Effector CD8-positive, alpha-beta T cell (primary cell): Measurements from ENCODE around the gene KSR1.
"Not testable (repeated sequence)": the region's sequence is repeated elsewhere in the genome, so short reads cannot be mapped to it uniquely, and the experiment has no call there.

Experiments used
- DNase-seq: peaks from one replicate; lab custom pipeline; 2025; lab: John Stamatoyannopoulos, UW

KSR1 gene

GRCh38 chr17:27633312-27634025, 177.2 kb downstream of the KSR1 start:
- no peak for DNase-seq

DNA sequence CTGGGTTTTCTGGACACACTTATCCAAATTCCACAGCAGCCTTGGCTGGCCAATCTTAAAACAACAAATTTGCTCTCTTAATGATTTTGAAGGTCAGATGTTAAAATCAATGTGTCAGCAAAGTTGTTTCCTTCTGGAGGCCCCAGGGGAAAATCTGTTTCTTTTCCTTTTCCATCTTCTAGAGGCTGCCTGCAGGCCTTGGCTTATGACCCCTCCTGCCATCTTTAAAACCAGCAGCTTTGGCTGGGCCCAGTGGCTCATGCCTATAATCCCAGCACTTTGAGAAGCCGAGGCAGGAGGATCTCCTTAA, 177.7 kb downstream of the KSR1 start:
- no peak for DNase-seq

- DNase-seq, result no peak
Measured at GRCh38 chr17:27634776-27635175, 178.5 kb downstream of the KSR1 start.

DNA sequence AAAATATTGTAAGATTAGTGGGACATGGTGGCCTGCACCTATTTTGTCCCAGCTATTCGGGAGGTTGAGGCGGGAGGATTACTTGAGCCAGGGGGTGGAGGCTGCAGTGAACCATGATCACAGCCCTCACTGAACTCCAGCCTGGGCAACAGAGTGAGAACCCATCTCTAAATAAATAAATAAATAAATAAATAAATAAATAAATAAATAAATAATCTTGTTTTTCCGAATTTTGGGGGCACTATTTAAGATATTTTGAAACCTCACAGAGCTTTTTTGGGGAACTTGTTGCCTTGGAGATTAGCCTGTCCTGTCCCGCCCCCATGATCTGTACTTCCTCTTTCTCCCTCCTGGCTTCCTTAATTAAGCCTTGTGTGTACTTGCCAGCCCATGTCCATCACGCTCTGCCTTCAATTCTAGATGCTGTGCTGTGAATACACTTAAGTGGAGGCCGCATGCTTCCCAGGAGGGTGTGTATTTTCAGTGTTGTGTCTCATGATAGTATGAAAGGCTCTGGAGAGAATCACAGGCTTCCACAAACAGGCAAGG, 179.1 kb downstream of the KSR1 start:
- DNase-seq, result no peak

DNA sequence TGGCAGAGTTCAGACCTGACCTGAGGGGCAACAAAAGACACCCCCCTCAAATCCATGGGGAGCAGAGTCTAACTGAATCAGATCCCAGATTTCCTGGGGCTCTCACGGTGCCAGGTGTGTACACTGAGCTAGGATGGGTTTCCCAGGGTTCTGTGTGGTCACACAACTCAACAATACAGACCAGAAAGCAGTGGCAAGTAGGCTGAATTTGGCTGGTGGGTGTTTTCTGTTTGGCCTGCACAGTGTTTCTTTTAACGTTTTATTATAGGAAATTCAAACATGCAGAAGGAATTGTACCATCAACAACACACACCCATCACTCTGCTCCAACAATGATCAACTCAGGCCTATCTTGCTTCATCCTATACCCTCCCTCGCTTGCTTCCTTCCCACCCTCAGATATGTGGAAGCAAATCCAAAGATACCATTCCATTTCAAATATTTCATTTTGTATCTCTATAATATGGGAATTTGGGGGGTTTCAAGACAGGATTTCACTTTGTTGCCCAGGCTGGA, 179.8 kb downstream of the KSR1 start:
- not testable (repeated sequence) for DNase-seq

GRCh38 chr17:27637818-27638217, 181.6 kb downstream of the KSR1 start:
- not testable (repeated sequence) for DNase-seq

GRCh38 chr17:27638415-27638914, 182.2 kb downstream of the KSR1 start:
- DNase-seq, result not testable (repeated sequence)

GRCh38 chr17:27640790-27641189, 184.5 kb downstream of the KSR1 start:
- DNase-seq, result no peak

GRCh38 chr17:27644586-27644985, 188.3 kb downstream of the KSR1 start:
- no peak for DNase-seq

- DNase-seq, result not testable (repeated sequence)
Measured at GRCh38 chr17:27645621-27646020, 189.4 kb downstream of the KSR1 start.

- no peak for DNase-seq
Measured at GRCh38 chr17:27646232-27646631, 190.0 kb downstream of the KSR1 start.

GRCh38 chr17:27647765-27648164, 191.5 kb downstream of the KSR1 start:
- no peak for DNase-seq

DNA sequence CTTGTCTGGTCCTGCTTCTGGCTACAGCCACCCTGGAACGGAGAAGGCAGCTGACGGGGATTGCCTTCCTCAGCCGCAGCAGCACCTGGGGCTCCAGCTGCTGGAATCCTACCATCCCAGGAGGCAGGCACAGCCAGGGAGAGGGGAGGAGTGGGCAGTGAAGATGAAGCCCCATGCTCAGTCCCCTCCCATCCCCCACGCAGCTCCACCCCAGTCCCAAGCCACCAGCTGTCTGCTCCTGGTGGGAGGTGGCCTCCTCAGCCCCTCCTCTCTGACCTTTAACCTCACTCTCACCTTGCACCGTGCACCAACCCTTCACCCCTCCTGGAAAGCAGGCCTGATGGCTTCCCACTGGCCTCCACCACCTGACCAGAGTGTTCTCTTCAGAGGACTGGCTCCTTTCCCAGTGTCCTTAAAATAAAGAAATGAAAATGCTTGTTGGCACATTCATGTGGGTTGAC, 192.9 kb downstream of the KSR1 start:
- DNase-seq, result not testable (repeated sequence)

DNA sequence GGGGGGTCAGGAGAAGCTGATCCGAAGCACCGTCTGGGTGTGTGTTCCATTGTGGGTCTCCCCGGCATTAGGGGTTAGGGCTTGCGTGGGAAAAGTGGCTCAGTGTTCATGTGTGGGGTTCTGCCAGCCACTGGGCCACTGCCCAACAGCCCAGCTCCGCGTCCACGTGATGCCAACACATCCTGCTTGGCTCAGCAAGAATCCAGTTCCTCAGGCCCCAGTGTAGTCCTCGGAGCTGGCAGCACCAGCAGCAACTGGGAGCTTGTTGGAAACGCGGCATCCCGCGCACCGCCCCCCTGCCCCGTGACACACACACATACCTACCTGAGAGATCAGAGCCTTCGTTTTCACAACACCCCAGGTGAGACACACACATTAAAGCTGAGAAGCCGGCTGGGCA, 193.7 kb downstream of the KSR1 start:
- no peak for DNase-seq

DNA sequence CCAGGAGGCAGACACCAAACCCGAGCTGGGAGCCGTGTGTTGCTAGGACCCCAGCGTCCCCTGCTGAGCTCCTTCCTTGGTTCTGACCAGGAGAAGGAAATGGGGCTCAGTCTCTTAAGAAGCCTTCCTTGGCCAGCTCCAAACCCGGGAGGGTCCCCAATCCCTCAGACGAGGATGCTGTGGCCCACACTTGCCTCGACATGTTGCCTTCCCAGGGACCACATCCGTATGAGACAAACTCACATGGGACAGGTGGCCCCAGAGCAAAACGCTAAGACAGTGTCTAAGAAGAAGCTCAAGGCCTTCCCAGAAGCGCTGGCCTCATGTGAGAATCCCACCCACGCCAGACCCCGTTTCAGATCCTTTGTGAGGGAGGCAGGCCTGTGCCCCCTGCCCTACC, 194.6 kb downstream of the KSR1 start:
- no peak for DNase-seq

GRCh38 chr17:27651411-27652345, 195.4 kb downstream of the KSR1 start:
- DNase-seq, result peak; percentile 38

- DNase-seq, result not testable (repeated sequence)
Measured at GRCh38 chr17:27653449-27653971, 197.3 kb downstream of the KSR1 start.

DNA sequence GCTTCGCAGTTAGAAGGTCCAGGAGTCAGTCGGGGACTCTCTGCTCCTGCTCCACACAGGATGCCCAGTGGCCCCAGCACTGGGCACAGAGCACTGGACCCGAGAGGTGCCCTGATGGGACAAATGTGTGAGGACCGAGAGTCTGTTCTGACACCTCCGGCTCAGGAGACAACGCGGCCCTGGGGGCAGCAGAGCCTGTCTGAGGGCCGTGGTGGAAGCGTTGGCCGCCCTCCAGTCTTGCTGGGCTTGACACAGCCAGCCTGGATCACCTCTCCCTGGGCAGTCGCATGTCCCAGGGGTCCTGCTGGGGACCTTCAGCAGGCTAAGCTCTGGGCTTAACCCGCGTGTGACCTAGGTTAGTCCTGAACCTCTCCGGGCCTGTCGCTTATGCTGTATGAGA, 197.9 kb downstream of the KSR1 start:
- no peak for DNase-seq

- peak; percentile 42 for DNase-seq
Measured at GRCh38 chr17:27654654-27655524, 198.6 kb downstream of the KSR1 start.

DNA sequence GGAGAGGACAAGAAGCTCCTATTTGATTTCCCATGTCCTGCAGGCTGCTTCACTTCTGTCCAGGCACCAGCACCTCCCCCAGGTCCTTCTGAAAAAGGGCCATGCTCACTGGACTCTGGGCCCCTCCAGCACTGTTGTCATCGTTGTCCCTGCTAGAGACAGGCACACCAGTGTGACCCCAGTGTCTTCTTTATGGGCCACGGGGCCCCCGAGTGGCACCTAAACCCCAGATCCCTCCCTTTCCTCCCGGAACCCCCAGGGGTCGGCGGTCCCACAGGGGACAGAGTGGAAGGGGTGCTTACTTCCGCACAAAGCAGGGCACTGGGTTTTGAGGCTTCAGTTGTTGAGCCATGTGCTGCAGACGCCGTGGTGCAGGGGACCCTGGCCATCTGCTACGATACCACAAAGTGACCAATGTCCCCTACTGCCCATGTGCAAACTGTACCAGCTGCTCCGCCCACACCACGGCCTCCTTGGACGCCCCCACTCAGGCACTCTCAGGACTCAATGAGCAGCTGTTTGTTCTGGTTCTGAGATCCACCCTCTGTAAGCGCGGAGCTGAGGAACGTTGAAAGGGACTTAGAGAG, 199.4 kb downstream of the KSR1 start:
- not testable (repeated sequence) for DNase-seq

DNA sequence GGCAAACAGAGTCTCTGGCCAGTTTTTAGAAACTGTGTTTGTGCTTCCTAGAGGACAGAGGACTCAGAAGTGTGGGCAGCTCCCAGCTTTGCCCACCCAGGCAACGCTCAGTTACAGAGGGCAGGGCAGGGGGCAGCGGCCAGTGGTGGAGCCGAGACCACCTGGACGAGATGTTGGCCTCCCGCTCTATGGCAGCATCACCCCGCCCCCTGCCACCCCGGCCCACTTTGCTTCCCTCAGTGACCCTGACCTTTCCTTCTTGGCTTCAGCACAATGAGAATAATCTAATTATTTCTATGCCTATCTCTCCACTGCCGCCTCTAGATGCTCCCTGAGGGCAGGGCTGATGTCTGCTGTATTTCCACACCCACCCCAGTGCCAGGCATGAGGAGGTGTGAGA, 200.4 kb downstream of the KSR1 start:
- DNase-seq, result not testable (repeated sequence)
